Fibroblast of the conjunctiva (primary cell): ENCODE results near the gene NPAS4.
"Not testable (repeated sequence)": the region's sequence is repeated elsewhere in the genome, so short reads cannot be mapped to it uniquely, and the experiment has no call there.

Experiments used
- DNase-seq: peaks from one replicate; pipeline ENCODE4 v3.0.0-alpha.2; 2010; ENCODE audit warnings: low read depth

NPAS4 gene

GRCh38 chr11:66418168-66418985 lies 2.5 kb upstream of the NPAS4 start:
- DNase-seq = peak; percentile 90

DNA sequence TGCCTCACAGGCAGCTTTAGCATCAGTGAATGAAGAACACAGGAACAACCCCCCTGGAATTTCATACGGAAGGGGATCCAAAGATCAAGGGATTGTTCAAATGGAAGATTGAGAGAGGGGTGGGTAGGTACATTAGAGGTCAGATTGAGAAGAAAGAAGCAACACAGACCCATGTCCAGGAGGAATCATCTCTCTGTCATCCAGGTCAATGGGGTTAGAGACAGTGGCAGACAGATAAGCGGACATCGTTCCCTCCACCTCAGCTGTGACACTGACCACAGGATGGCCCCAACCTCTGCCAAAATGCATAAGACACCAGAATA lies 1.9 kb upstream of the NPAS4 start:
- no peak for DNase-seq

DNA sequence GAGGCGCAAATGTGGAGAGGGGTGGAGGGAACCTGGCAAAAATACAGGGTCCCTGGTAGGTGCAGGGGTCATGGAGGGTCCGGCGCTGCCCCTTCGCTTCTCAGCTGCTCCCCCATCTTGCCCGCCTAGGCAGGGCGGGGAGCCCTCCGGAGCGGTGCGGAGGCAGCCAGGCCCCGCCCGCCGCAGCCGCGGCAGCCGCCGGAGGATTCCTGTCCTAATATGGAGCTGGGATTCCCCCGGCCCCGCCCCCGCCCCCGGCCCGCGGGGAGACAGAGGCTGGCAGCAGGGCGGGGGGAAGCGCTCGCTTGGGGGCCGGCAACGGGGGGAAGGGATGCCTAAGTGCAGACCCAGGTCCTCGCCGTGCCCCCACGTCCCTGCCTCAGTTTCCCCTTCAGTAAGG lies 1.0 kb upstream of the NPAS4 start:
- DNase-seq = no peak

DNA sequence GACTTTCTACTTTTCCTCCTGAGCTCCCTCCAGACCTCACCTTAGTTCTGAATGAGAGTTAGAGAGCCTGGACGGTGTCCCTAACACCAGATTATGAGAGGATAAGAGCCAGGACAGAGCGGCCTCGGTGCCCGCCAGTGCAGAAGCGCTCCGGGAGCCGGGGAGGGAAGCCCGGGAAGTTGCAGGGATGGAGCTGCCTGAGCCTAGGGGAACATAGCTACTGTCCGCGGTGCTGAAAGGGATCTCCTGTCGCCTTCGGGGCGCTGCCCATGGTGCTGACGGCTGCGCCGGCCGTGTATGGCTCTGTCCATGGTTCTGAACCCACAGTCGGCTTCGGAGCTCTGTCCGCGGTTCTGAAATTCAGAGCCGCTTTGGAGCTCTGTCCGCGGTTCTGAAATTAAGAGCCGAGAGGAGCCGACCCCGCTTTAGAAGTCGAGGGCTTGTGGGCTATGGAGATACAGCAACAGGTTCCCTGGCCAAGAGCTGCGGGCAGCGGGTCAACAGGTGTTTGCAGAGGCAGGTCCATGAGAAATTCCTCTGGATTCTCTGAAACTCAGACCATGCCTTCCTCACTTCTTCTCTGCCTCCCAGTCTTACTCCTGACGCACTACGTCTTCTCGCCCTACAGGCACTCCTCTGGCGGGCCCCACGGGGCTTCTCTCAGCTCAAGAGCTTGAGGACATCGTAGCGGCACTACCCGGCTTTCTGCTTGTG lies 814 bp downstream of the NPAS4 start:
- DNase-seq = peak; percentile 76

- DNase-seq = no peak
Measured at GRCh38 chr11:66426314-66426713, 5.5 kb downstream of the NPAS4 start.

DNA sequence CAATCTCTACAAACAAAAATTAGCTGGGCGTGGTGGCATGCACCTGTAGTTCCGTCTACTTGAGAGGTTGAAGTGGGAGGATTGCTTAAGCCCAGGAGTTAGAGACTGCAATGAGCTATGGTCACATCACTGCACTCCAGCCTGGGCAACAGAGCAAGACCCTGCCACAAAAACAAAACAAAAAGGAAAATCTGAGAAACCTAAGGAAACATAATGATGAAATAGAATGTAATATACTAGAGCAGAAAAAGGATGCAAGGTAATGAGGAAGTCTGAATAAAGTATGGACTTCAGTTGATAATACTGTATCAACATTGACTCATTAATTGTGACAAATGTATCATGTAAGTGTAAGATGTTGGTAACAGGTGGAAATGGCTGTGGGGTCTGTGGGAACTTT lies 8.1 kb downstream of the NPAS4 start:
- no peak for DNase-seq

GRCh38 chr11:66429983-66430602 lies 9.3 kb downstream of the NPAS4 start:
- DNase-seq = peak; percentile 60

- not testable (repeated sequence) for DNase-seq
Measured at GRCh38 chr11:66431287-66431686, 10.5 kb downstream of the NPAS4 start.

DNA sequence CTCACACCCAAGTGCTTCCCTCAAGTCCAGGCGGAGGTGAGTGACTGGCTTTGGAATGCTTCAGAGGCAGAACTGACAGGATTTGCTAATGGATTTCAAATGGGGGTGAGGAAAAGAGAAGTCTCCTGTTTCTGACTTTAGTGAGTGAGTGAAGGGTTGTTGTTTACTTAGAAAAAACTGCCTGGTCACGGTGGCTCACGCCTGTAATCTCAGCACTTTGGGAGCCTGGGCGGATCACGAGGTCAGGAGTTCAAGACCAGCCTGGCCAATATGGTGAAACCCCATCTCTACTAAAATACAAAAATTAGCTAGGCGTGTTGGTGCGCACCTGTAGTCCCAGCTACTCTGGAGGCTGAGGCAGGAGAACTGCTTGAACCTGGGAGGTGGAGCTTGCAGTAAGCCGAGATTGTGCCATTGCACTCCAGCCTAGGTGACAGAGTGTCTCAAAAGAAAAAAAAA lies 11.1 kb downstream of the NPAS4 start:
- DNase-seq = not testable (repeated sequence)

DNA sequence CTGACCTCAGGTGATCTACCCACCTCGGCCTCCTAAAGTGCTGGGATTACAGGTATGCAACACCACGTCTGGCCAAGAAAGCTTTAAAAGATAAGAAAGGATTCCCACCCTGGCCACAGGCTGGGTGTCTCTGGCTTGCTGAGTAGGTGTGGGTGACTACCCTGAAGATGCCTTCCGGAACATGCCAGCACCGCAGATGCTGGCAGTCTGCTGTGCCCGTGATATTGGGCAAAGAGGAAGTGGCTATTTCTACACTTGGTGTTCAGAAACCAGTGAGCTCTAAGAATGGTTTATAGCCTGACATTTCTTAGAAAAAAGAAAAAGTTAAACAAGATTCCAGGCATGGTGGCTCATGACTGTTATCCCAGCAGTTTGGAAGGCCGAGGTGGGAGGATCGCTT lies 11.8 kb downstream of the NPAS4 start:
- DNase-seq = no peak

DNA sequence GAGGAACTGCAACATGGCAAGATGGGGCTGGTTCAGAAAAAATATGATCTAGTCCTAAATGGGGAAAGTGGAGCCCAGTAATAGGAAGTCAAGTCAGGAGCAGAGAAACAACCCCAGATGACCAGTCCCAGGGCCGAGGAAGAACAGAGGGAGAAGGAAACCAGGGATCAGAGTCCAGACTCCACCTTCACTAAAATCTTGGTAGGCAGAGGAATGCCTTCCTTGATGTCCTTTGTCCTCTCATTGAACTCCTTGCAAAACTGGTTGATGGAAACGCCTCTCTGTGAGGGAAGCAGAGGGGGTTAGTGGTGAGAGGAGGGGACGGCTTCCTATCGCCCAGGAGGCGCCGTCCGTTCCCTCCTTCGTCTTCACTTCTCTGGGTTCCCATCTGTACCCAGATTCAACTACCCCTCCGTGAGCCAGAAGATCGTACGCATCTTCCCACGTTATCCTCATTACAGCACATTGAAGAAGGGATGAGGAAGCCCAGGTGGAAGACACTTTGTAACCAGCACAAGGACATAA lies 17.2 kb downstream of the NPAS4 start:
- DNase-seq = no peak

DNA sequence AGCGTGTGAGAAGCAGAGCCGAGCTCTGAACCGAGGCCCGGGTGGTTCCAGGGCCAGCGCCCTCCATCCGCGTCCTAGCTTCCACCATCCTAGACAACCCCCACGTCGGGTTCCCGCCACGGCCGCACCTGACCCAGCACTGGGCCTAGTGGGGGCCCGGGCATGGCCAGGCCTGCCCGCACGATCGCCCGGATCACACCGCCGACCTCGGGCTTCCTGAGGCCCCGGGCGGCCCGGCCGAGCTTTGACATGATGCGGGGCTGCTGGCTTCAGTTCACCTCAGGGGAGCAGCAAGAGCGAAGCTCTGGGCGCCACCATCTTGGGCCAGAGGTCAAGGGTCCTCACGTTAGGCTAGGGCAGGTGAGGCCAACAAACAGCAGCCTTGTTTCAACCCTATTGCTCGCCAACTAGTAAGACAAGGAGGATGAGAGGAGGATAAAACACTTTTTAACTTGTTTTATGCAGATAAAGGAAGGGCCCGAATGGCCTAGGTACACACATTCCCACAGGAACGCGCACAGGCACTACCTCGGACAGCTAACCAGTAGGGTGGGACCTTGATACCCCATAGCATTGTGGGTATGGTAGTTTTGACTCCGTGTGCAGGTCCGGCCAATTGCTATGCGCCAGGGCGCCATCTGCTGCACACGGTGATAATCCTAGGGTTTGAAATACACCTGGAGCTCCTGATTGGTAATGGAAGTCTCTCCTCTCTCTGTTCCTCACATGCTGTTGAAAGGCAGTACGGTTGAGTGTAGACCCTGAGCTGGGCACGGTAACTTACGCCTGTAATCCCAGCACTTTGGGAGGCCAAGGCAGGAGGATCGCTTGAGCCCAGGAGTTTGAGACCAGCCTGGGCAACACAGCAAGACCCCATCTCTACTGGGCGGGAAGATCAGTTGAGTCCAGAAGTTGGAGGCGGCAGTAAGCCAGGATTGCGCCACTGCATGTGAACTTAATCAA lies 17.9 kb downstream of the NPAS4 start, which contains the start of gene MRPL11:
Gene MRPL11, minus strand, starts transcription at position 345 of the 963 bp plus-strand sequence. Its CDS starts 94 bp downstream, at position 251.
- peak; percentile 86 for DNase-seq

DNA sequence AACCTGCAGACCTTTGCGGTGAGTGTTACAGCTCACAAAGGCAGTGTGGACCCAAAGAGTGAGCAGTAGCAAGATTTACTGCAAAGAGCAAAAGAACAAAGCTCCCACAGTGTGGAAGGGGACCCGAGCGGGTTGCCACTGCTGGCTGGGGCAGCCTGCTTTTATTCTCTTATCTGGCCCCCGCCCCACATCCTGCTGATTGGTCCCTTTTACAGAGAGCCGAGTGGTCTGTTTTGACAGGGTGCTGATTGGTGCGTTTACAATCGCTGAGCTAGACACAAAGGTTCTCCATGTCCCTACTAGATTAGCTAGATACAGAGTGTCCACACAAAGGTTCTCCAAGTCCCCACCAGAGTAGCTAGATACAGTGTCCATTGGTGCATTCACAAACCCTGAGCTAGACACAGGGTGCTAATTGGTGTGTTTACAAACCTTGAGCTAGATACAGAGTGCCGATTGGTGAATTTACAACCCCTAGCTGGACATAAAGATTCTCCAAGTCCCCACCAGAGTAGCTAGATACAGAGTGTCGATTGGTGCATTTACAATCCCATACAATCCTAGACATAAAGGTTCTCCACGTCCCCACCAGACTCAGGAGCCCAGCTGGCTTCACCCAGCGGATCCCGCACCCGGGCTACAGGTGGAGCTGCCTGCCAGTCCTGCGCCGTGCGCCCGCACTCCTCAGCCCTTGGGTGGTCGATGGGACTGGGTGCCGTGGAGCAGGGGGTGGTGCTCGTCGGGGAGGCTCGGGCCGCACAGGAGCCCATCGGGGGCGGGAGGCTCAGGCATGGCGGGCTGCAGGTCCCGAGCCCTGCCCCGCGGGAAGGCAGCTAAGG lies 19.5 kb downstream of the NPAS4 start:
- not testable (repeated sequence) for DNase-seq

DNA sequence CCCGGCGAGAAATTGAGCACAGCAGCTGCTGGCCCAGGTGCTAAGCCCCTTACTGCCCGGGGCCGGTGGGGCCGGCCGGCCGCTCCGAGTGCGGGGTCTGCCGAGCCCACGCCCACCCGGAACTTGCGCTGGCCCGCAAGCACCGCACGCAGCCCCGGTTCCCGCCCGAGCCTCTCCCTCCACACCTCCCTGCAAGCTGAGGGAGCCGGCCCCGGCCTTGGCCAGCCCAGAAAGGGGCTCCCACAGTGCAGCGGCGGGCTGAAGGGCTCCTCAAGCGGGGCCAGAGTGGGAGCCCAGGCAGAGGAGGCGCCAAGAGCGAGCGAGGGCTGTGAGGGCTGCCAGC lies 20.1 kb downstream of the NPAS4 start:
- DNase-seq = not testable (repeated sequence)

DNA sequence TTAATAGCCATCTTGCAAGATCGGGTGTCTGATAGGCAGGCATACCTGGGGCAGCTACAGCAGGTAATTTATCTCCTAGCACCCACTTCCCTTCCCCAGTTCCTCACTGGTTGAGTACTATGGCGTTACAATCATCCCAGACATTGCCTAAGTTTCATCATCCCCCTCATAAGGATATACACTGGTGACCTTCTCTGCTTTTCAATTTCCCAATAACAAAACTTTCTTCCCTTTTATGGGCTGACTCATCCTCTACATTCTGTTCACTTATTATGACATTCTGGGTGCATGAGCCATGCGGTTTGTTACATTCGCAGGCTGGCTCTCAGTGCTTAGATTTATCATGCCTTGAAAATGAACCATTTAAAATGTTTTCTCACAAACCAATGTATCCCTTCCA lies 22.8 kb downstream of the NPAS4 start:
- peak; percentile 41 for DNase-seq

DNA sequence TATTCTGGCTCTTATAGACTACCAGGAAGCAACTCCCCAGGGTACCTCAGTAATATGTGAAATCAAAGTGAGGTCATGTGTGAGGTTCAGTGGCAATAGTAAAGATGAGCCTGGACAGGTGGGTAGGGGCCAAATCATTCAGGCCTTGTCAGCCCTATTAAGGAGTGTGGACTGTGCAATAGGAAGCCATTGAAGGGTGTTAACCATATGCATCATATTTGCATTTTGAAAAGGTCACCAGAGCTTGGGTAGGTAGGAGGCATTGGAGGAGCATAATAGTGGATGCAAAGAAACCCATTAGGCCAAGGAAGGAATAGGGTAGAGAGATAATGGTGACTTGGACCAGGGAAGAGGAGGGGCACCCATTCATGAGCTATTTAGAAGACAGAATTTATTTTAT lies 26.2 kb downstream of the NPAS4 start:
- no peak for DNase-seq

- DNase-seq = no peak
Measured at GRCh38 chr11:66448523-66448922, 27.7 kb downstream of the NPAS4 start.

- DNase-seq = no peak
Measured at GRCh38 chr11:66450560-66450959, 29.7 kb downstream of the NPAS4 start.

- DNase-seq = no peak
Measured at GRCh38 chr11:66451663-66452062, 30.8 kb downstream of the NPAS4 start.

DNA sequence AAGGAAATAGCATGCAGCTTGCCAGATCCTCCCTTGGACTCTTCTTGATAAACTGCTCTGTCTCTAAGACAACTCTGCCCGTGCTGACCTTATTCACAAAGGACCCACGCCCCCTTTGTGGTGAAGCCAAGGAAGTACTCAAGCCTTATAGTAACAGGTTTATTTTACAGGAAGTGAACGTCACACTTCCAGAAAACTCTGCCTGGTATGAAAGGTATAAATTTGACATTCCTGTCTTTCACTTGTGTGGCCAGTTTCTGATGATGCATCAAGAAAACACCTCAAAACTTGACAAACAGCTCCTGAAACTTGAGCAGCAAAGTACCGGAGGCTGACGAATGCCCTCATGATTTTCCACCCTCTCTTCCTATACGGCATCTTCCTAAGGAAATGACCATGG lies 33.4 kb downstream of the NPAS4 start:
- DNase-seq = no peak

- DNase-seq = no peak
Measured at GRCh38 chr11:66454828-66455227, 34.0 kb downstream of the NPAS4 start.
